DMS53 (cell line): ENCODE results near the gene TM4SF4.

Experiments used
- DNase-seq: peaks from one replicate; lab custom pipeline; 2025; lab: John Stamatoyannopoulos, UW

Gene TM4SF4

DNA sequence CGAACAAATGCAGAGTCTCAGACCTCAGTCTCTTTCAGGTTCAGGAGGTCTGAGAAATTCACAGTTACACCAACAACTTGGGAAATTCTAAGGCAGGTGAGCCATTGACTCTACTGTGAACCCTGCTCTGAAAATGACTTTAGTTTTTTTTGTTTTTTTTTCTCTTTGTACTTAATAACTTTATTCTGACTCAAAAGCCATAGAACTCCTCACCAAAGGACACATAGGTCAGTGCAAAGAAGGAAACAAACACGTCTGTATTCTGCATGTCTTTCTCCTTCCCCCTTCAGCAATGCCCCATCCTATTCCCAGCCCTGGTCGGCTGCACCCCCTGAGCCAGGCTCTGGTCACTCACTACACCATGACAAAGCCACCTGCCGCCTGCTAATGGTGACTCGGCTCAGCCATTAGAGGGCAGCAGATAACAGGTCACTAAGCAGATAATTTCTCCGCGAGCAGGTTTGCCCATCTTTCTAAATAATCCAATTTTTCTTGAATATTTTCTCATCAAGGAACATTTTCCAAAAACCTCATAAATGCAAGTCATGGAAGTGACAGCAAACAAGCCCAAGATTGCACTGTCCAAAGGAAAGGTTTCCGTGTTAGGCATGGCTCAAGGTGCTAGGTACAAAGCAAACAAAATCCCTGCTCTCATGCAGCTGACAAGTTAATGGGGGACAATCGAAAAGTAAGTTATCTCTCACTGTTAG is 37.7 kb downstream of the TM4SF4 start:
- DNase-seq, result peak; percentile 79

DNA sequence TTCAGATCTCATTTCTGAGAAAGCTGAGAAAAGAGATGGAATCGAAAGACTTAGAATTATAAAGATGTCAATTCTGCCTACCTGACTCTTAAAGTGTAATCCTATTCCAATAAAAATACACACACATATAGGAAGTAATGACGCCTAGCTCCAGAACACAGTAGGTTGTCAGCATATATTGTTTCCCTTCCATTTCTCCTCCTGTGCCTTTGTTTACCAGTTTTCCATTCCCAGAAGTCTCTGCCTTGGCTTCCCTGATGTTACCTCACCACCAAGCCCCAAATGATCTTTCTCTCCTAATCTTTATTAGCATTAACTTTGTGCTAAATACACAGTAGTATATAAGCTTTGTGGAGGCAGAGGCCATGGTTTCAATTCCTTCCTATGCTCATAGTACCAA is 40.0 kb downstream of the TM4SF4 start:
- DNase-seq, result no peak

DNA sequence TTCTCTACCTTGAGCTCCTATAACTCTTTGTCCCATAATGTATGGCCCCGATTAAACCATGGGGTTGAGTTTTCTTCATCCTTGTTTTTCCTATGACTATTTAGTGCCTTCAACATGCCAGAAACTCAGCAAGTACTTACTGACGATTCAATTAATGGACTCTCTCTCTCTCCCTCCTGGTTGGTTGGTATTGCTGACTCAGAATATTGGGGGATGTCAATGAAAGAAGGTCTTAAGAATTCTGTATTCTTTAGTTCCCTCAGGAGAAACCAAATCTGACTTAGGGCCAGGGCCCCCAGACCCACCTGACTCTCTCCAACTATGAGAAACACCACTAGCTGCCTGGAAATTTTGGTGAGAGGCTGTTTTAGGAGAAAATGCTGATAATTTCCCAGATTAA is 40.8 kb downstream of the TM4SF4 start:
- DNase-seq, result no peak

DNA sequence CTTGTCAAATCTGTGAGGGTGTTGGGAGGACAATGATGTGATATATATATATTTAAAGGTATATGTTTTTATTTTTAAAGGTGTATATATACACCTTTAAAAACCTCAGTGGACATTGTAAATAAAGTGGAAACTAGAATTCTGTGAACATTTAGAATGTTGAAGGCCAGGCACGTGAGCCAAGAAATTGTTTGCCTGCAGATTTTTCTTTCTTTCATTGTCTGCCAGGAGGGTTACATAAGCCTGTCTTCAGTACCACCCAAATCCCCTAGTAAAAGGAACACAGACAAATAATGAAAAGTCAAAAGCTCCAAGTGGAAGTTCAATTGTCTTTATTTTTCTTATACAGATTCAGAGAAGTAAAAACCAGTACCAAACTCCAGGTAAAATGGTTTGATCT is 42.4 kb downstream of the TM4SF4 start:
- DNase-seq, result no peak

DNA sequence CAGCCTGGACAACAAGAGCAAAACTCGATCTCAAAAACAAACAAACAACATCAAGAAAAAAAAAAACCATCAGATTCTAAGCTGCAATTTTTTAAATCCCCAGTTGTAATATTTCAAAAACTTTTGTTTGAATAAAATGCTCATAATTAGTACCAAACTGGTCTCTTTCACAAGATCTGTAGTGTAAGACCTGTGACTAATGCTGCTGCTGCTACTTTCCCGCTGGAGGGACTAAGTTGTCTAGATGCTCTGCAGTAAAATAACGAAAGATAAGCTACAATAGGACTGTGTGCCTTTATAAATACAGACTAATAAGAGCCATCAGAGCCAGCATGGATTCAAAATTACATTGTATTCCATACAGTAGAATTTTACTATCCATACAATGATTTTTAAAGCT is 45.4 kb downstream of the TM4SF4 start:
- DNase-seq, result no peak

DNA sequence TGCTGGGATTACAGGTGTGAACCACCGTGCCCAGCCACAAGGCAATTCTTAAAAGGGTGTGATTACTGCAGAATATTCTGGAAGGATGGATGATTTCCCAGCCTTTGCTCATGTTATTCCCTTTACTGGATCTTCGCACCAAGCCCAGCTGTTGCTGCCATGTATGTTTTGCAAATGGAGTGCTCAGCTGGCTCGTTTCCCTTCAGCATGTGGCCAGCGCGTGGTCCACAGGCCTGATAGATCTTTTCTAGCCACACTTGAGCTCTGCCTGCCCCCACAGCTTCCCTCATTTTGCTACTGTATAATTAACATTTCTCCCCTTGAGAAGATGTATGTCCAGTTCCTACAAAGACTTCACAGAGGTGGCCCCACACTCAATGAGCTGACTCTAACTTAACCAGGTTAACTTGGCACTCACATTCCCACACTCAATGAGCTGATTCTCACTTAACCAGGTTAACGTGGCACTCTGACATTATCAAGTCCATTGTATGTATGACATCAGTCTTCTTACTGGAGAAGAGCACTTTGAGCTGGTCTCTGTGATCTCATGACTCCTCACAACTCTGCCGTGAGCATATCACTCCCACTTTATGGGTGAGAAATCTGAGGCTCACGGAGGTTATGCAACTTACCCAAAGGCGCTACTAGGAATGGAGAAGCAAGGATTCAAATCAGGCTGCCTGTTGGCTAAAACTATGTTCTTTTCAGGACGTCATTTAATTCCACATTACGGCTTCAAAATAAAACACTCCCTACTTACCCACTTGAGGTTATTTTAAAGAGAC is 49.2 kb downstream of the TM4SF4 start:
- DNase-seq, result no peak

DNA sequence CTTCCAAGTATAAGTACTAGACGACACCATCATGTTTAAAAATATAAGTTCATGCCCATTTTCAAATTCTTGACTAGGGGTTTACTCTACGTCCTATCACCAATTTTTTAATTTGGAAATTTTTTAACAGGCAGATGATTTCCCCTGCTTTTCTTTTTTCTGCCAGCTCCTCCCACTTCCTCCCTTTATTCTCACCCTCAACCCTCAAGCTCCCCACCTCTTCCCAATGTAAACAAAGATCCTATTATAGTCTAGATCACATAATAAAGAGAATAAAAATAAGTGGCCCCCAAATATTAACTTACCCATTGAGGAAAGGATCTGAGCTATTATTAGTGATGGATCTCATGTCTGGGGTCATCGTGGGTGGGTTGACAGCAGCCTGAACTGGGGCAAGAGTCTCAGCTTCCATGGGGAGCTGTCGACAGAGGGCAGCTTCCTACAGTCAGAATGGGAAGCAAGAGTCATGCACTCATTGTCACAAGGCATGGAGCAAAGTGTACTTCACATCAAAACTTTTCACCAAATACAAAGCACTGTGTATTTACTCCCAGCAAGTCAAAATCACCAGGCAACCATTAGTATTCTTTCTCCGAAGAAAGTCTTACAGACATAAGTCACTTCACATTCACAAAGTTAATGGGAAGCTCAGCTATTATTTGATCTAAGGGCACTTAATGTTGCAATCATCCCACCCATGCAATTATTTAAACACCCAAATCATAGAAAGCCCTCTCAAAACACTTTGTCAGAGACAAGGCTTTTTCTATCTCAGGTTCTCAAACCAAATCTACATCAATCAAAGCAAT is 53.2 kb downstream of the TM4SF4 start:
- DNase-seq, result no peak

DNA sequence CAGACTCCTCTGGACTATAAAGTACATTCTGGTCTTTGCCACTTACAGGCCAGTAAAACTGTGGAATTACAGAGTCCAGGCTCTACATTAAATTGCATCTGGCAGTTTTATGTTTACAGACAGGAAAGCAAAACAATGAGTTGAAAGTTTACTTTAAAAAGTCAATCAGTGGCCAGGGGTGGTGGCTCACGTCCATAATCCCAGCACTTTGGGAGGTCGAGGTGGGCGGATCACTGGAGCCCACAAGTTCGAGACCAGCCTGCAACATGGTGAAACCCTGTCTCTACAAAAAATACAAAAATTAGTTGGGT is 53.8 kb downstream of the TM4SF4 start:
- no peak for DNase-seq

DNA sequence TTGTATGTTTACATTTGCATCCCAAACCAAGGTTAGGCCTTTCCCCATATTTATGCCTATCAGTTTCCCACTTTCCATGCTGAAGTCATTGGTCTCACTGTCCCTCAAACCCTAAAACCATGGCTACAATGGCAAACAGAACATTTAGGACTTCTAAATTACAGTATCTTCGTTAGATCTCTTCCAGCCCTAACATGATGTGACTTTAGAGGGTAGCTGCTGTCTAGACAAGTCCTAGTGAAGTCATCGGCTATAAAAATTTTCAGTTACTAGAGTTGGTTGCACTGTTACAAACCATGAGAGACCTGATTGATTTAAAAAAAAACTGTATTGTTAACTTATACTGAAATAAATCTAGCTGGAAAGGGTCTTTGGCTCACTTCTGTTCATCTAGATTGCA is 54.6 kb downstream of the TM4SF4 start:
- DNase-seq, result no peak

DNA sequence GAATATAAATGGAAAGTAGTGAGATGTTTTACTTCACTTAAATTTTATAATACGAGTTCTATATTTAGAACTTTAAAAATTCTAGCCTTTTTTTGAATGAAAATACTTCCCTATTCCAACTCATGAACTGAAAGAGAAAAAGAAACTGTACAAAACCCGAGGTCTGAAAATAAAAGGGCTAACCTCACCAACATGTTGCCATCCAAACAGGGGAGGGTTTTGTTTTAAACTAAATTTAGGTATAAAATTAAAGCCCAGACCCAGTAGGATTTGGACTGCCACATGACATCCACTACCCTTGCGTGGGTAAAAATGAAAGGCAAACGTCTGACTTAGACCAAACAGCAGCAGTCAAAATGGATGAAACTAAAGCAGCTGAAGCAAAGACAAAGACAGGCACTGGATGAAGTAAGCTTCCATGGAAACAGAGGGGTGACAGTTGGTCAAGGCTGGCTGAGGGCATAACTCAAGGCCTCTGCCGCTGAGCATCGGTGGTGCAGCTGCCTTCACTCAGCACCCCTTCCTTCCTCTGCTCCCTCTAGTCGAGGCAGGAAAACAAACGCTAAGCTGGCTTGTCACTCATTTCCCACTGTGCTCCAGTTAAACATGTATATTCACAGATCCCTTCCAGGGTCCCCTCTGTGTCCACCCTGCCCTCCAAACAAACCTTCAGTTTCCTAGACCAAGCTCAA is 58.1 kb downstream of the TM4SF4 start:
- DNase-seq, result no peak

DNA sequence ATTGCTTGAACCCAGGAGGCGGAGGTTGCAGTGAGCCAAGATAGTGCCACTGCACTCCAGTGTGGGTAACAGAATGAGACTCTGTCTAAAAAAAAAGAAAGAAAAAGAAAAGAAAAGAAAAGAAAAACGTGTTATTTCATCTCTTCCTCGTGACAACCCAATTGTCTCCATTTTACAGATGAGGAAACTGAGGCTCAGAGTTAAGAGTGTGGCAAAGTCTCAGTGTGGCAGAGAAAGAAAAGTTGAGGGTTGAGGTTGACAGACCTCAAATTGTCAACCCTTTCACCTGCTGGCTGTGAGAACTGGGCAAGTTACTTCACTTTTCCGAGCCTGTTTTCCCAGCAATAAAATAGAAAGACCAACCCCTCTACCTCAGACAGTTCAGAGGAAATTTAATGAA is 59.6 kb downstream of the TM4SF4 start:
- no peak for DNase-seq

DNA sequence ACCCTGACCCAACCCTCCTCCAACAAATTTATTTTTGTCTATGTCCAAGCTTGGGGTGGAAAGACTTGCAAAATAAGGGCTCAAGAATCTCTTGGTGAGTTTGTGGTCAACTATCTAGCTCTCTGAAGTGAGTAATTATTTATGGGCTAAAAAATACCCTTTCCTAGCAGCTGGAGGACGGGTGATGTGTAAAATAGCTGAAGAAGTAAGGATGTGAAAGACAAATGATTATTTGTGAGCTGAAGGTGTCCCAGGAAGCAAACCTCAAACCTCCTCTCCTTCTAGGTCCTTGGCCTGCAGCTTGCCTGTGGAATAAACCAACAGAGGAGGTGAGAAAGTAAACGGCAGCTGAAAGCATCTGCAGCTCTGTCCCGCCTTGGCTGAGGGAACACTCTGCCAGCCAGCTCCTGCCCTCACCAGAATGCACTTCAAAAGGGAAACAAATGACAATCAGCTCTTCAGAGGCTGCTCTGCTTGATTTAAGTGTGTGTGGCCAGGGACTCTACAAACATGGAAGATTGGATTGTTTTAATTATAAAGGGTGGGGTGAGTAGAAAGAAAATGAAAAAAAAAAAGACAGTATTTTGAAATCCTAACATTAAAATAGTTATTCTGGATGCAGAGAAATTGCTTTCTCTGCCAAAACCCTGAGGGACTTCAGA is 60.3 kb downstream of the TM4SF4 start:
- peak; percentile 86 for DNase-seq

DNA sequence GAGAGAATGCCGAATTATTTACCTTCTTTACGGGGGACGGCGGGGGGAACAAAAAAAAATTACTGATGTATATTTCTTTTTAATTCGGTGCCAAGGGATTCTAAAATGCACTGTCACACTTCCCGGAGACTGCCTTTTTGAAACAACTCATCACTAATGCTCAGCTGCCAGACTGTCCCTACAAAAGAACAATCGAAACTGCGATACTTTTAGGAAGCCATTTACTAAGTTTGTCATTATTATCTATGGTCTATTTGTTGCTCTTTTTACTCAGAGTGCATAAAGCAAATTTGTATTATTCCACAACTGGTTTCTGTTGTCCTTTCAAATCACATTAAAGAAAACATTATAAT is 60.8 kb downstream of the TM4SF4 start:
- peak; percentile 45 for DNase-seq

DNA sequence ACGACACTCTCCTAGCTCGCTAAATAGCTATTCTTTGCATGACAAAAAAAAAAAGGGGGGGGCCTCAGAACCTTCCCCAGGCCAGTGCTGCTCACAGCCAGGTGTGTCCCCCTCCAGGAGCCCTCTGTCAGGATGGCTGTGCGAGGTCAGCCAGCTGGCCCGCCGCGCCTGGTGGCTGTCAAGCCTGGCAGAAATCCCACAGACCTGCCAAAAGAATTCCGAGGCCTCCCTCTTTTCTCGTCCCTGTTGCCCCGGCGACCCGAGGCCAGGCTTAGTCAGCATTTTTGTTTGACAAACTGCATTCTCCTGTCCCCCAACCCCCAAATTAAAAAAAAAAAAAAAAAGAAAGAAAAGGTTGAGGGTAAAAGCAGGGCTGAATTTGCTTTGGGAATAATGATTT is 61.9 kb downstream of the TM4SF4 start:
- DNase-seq, result no peak

DNA sequence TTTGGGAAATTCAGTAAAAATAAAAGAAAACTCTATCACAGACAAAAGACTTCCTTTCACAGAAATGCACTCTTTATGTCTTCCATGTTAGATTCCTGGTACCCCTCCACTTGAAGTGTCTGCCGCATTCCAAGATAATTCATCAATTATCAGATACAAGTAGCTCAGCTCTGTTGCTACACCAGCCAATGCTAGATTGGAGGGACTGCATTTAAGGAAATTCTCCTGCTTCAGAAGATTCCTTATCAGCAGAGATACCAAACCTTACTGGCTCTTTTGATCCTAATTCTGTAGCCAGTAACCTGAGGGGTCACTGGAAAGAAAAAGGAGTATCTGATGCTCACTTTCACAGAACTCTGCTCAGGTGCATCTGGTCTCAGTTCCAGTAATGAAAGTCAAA is 63.9 kb downstream of the TM4SF4 start:
- no peak for DNase-seq

DNA sequence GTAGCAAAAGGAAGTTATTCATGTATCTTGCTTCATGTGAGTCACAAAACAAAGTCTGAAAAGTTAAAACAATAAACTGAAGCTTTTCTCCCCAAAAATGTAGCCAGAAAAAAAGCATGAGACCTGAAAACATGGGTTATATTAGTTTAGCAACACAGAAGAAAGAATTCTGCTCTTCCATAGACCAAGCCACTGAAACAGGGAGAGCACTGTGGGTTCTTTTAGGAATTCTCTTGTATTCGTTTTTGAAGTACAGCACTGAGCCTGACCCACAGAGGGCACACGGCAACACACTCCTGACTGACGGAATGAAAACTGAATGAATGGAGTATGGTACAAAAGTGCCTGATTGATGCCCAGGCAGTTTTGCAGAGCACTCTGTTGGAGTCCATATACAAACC is 66.6 kb downstream of the TM4SF4 start:
- DNase-seq, result no peak

DNA sequence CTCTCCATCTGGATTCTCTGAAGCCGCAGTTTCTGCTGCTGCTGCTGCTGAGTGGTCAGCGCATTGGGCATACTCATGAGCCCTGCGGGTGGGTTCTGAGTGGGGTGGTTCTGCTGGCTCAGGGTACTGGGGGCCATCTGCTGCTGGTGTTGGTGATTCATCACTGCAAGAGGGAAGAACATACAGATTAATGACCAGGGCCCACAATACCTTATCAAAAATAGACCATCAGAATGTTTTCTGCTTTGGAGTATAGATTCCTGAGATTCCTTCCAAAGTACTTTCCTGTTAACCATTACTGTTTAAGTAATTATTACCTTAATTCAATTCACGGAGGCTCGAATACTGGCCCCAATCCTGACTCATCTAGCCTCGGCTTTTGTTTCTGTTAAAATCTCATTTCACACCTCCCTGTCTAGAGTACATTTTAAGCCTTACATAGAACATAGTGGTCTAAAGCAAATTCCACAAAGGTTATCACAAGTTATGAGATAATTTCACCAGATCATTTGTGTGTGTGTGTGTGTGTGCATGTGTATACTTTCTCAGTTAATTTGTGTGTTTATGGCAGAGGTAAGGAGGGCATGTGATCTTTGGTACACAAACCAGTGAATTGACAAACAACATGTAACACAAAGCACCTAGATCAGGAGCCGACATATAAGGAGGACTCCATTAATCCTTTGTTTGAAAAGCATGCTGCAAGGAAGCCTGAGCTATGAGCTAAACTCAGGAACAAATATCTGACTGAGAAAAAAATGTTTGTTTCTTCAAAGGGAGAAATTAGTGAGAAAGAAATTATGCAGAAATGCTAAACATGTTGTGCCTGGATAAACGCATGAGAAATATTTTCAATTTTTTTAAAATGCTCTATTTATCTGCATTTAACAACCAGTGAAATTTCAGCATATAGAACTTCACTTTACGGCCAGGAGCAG is 68.1 kb downstream of the TM4SF4 start:
- DNase-seq, result peak; percentile 58

DNA sequence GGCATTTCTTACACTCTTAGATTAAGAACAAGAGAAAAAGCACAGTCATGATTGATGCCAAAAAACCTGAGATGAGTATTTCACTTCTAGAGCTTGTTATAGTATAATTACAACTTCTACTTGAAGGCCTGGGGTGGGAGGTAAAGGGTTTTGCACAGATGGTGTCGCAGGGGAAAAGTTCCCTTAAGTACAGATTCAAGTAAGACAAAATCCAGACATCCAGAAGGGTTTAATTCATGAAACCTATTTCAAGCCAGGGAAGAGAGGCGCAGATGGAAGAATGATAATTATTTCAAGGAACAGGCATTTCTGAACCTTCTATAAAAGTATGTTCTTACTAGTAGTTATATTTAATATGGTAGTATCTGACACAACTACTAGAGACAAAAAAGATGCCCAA is 70.6 kb downstream of the TM4SF4 start:
- no peak for DNase-seq

DNA sequence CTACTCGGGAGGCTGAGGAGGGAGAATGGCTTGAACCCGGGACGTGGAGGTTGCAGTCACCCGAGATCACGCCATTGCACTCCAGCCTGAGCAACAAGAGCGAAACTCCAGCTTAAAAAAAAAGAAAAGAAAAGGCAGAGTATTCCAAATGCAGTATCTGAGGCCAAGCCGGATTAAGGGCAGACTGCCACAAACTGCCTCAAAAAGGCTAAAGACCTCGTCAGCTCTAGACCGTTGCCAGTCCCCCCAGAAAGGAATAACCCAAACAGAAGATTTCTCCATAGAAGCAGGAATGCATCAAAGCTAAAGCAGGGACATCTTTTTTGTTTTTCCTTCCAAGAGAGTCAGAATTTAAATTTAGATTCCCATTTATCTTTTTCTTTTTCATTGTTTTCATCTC is 72.9 kb downstream of the TM4SF4 start:
- DNase-seq, result no peak

DNA sequence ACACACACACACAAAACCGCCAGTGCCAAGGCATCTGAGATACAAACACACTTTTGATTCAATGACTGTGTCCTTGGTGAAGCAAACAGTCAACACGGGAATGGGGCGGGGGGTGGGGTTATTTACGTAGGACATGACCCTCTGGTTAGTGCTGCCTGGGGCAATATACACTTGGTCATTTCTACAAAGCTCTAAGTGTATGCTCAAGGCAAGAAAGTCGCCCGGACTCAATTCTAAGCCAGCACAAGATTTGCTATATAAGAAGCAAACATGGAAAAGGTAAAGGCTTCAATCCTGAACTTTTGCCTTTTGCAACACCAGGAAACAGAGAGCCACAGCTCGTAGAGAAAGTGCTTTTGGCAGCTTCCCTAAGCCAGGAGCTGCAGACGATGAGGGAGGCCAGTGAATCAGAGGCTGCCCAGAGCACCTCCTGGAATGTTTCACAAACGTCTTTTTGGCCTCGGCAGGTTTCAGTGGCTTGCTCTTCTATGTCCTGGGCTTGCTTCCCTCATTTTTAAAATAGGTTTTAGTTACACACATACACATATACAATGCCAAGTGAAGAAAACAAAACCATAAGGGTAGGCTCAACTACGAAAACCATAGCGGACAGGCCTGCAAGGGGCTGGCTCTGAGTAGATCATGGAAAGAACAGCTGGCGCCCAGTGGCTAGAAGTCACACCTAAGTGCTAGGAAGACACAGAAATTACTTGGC is 73.6 kb downstream of the TM4SF4 start:
- DNase-seq, result no peak
